NCI-H1694 treated with DMSO at 0.1 percent for 48 hours (cell line): Measurements from ENCODE around the gene MXD1.
"Not testable (repeated sequence)": the region's sequence is repeated elsewhere in the genome, so short reads cannot be mapped to it uniquely, and the experiment has no call there.

Experiments
- DNase-seq: peaks from one replicate; lab custom pipeline; 2025; lab: John Stamatoyannopoulos, UW

The MXD1 gene

DNA sequence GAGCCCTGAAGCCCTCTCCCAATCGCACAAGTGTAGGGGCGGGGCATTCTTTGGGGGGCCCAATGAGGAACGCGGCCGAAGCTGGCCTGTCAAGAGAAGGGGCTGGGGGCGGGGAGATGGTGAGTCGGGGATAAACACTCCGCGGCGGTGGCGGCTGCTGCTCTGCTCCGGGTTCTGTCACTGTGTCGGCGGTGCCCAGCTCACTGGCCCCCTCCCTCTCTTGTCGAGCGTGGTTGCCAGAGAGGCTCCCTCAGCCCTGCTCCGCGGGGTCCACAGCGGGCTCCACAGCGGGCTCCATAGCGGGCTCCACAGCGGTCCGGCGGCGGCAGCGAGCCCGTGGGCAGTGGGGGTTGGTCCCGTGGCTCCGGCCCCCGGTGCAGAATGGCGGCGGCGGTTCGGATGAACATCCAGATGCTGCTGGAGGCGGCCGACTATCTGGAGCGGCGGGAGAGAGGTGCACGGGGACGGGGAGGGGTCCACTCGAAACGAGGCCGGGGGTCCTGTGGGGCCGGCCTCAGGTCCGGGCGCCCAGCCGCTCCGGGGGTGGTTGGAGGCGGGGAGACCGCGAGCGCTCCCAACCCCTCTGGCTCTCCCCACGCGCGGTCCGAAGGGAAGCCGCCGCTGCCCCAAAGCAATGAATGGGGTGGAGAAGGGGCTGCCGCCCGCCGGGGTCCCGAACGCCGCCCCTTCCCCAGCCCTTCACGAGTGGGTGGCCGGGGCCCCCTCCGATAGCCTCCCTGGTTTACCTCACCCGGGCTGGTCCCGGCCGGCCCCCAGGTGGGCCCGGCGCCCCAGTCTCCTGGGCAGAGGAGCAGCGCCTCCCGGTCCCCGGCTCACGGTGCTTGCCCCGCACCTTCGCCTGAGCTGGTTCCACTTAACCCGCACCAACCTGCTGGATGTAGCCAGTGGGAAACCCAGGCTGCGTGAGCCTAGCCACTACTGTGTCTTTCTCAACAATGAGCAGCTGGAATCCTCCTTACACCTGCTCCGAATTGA is at the start of gene MXD1:
MXD1 (plus strand) TSS at position 160 of the 996 bp plus-strand sequence; CDS start at position 382, 222 bp downstream.
- no peak for DNase-seq

DNA sequence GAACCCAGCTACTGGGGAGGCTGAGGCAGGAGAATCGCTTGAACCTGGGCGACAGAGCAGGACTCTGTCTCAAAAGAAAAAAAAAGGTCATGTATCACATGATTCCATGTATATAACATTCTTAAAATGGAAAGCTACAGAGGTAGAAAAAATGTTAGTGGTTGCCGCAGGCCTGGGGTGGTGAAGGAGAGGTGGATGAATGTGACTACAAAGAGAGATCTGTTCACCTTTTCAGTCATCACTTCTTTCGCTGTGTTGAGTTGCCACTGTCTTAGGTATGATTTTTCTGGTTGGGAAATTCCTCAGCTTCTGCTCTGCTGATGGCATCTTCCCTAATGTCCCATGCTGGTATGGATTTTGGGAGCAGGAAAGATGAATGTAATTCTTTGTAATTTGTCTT is 26.5 kb upstream of the MXD1 start:
- DNase-seq, result no peak

- DNase-seq, result no peak
Observed at GRCh38 chr2:69889302-69889701, 25.6 kb upstream of the MXD1 start.

- DNase-seq, result no peak
Observed at GRCh38 chr2:69890881-69891280, 24.0 kb upstream of the MXD1 start.

DNA sequence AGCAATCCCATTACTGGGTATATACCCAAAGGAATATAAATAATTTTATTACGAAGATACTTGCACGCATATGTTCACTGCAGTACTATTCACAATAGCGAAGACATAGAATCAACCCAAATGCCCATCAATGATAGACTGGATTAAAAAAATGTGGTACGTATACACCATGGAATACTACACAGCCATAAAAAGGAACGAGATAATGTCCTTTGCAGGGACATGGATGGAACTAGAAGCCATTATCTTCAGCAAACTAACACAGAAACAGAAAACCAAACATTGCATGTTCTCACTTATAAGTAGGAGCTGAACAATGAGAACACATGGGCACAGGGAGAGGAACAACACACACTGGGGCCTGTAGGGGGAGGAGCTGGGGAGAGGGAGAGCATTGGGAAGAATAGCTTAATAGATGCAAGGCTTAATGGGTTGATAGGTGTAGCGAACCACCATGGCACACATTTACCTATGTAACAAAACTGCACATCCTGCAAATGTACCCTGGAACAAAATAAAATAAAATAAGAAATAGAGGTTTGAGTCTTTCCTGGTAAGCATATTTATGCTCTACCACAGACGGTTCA is 22.0 kb upstream of the MXD1 start:
- DNase-seq, result not testable (repeated sequence)

DNA sequence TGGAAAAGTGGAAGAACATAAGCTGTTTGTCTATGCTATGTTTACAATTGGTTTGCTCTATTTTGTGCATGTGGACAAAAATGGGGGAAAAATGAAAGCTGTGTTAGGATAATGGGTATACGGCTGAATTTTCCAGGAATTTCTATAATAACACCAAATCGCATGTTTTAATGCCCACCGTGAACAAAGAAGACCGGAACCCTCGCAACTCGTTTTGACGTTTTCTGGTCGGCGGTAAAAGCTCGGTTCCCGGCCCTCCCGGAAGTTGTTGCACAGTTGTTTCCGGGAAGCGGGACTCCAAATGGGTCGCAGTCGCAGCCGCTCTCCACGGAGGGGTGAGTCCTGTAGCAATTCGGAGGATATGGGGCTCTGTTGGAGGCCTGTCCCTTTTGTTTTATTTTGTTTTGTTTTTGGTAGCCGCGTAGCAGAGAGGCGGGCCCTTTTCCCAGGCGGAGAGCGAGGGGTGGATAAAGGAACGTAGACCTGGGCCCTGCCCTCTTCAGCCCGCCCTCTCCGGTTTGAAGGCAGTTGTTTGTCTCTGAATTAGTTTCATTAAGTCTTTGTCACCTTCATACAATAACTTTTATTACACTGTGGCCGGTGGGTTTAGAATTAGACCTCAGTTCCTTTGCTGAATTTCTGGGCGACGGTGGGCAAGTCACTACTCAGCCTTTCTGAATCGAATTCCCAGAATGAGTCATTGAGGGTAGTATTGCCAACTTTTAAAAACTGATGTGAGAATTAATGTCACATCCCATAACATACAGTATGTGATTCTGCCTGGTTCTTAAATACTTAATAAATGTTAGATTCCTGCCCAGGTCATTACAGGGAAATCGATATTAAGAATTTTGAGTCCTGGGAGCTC is 21.0 kb upstream of the MXD1 start, which contains the start of gene SNRNP27:
SNRNP27 (plus strand) TSS at position 273 of the 868 bp plus-strand sequence; CDS start at position 302, 29 bp downstream.
- peak; percentile 73 for DNase-seq

GRCh38 chr2:69894737-69895136 is 20.2 kb upstream of the MXD1 start:
- not testable (repeated sequence) for DNase-seq

- no peak for DNase-seq
Observed at GRCh38 chr2:69902213-69902922, 12.5 kb upstream of the MXD1 start.

- no peak for DNase-seq
Observed at GRCh38 chr2:69907216-69907615, 7.7 kb upstream of the MXD1 start.

DNA sequence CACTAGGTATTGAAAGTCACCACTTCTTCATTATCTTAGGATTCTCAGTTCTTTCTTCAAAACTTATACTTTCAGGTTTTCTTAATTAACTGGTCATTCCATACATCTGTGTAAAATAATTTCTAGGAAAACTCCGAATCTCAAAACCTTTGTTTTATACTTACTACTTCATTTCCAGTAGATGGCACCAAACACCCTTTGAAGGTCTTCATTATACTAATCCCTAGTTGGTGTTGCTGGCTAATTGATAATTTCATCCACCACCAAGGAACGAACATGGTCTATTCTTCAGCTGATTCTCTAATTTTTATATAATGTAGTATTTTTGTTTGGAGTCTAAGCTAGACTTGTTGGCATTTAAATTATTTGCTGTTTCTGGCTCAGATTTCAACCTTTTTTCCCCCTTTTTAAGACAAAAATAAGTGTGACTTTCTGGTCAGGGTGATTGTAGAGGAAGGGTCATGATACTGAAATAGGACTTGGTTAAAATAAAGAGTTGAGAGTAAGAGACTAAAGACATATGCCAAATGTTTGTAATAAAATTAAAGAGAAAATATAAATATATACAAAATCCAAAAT is 2.8 kb upstream of the MXD1 start:
- peak; percentile 73 for DNase-seq

DNA sequence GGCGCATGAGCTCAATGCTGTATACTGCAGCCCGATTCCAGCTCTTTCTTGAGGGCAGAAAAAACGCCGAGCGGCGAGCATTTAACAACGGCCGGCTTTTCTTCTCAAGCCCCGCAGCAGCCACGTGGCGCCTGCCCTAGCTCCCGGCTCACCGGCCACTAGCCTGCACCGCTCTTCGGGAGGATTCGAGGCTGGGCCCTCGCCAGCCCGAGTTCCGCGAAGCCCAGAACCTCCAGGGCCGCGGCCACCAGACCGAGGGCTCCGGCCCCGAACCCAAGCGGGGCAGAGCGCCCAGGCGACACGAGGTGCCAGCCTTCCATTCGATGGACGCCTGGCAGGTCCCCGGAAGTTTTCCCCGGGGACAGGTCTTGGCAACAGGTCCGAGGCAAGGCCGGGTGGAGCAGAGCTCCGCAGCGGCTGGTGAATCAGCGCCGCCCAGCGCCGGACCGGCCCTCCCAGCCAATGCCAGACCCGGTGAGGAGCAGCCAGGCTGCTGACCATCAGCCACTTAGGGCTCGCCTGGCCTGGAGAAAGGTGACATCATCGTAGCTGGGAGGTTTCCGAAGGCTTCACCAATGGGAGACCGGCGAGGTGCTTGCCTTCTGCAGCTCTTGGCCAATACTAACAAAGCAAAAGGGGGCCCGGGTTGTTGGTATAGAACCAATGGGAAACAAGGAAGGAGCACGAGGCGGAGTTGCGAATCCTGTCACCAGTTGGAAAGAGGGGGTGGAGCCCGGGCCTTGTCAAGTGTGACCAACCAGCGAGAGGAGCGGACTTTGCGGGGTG is 552 bp upstream of the MXD1 start:
- peak; percentile 100 for DNase-seq

DNA sequence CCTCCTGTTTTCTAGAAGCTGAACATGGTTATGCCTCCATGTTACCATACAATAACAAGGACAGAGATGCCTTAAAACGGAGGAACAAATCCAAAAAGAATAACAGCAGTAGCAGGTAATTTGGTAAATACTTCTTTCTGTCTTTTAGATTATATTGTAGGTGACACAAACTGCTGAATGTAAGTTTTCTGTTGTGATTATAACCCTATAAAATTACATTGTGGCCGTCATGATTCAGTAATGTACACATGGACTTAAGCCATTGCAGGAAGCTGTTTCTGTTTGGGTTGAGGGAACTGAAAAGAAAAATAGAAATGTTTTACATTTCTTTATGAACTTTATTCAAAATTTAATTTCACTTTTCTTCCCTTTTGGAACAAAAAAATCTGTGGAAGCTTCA is 1.2 kb downstream of the MXD1 start:
- DNase-seq, result no peak

DNA sequence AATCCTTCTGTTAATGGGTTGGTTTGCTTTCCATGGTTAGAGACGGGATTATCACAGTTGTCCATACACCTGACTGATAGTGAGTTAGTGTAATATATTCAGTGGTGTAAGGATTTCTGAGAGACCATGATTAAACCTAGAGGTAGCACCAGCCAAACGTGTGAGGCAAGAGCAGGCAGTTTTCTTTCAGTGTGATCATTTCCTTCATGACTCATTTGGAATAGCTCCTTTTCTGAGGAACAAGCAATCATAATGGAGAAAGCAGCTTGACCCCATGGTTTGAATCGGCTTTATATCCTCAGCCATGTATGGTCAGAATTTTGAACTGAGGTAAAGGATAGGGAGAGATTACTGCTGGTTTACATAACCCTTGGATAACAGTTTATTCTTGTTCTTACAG is 2.9 kb downstream of the MXD1 start:
- DNase-seq, result no peak

DNA sequence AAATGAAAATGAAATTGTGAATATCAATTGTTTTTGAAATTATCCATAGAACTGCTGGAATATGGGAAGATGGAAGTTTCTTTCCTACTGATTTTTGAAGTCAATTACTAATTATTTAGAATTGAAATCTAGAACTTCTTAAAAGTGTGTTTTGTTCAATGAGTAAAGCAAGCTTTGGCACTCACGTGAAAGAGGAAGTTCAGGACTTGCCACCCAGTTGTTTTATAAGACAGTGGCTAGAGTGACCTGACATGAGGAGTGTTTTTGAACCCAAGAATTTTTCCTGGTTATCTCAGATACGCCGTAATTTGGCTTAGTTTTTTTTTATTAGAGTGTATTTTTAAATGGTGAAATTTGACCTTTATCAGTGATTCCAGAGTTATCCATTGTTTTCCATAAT is 3.5 kb downstream of the MXD1 start:
- DNase-seq, result no peak

- no peak for DNase-seq
Observed at GRCh38 chr2:69923116-69923515, 8.2 kb downstream of the MXD1 start.

GRCh38 chr2:69926849-69927515 is 12.1 kb downstream of the MXD1 start:
- DNase-seq, result no peak

GRCh38 chr2:69931832-69932595 is 17.1 kb downstream of the MXD1 start:
- no peak for DNase-seq

DNA sequence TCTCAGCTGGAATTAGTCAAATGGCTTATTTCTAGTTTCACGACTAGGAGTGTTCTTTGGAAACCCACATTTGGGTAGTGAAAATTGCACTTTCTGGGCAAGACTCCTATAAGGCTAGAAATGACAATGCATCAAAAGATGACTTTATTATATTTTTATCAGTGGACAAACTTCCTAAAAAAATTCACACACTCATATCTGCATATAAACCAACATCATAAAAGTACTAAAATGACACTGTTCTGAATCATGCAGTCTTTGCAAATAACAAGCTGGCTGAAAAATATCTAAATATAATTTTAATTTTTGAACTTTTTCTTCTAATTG is 17.6 kb downstream of the MXD1 start:
- no peak for DNase-seq

- no peak for DNase-seq
Observed at GRCh38 chr2:69933254-69933828, 18.4 kb downstream of the MXD1 start.
